ENCODE results near the gene FLYWCH1. TPM values are rescaled to one million over a fixed set of nuclear protein-coding genes. Genes with fewer than 3 reads are reported as not detected.

FLYWCH1 gene
- total and polyA plus RNA-seq, 2 of the 8 experiments (the other 6 are each of a cell fraction or from before 2014, with no cell fraction given): 12.4 to 23.5 TPM

GRCh38 chr16:2898831-2899563, 12.7 kb upstream of the FLYWCH1 start:
- Histone ChIP-seq H3K27me3 (replicated peaks in 1 of 4; ENCODE audit: control insufficient read depth in 3 of 4, extremely low read depth in 1 of 4, insufficient read depth in 3 of 4, low read length in 3 of 4) (no peaks in the 10 kb centered on the region), H2BK15ac (ENCODE audit: low read length) (no peak overlapping the region), H3K9ac (replicated peaks in 1 of 4; ENCODE audit: extremely low read depth in 1 of 4, low read depth in 3 of 4, low read length in 3 of 4) (no peak overlapping the region), H3K4me3 (ENCODE audit: extremely low read depth in 1 of 4, insufficient read depth in 2 of 4, low read depth in 3 of 4, low read length in 4 of 4) (no peak overlapping the region), H3K4me2 (ENCODE audit: insufficient read depth in 1 of 2, low read depth in 2 of 2, low read length in 2 of 2) (no peak overlapping the region), H3K23ac (ENCODE audit: insufficient read length) (no peak overlapping the region), H3K79me1 (ENCODE audit: low read depth, low read length) (no peaks in the 10 kb centered on the region), H2AFZ (ENCODE audit: low read length) (no peak overlapping the region), H4K5ac (ENCODE audit: insufficient read length, low read depth, low read length) (no peak overlapping the region), H4K20me1 (replicated peaks in 1 of 2; ENCODE audit: control insufficient read depth in 1 of 2, insufficient read depth in 2 of 2, low read length in 2 of 2) (peaks cover 0 to 5% of the 10 kb centered on the region in 2 experiments), H2BK5ac (ENCODE audit: low read depth, low read length) (no peak overlapping the region), H4K8ac (ENCODE audit: extremely low read depth, insufficient read depth, low read length) (no peak overlapping the region), H2BK120ac (replicated peaks; ENCODE audit: low read depth, low read length) (no peak overlapping the region), H3K79me2 (ENCODE audit: control insufficient read depth in 1 of 2, insufficient read depth in 2 of 2, low read length in 2 of 2) (no peaks in the 10 kb centered on the region), H3K9me3 (ENCODE audit: insufficient read depth in 2 of 2, low read depth in 1 of 2, low read length in 1 of 2) (no peaks in the 10 kb centered on the region), H3K56ac (replicated peaks; ENCODE audit: insufficient read length, low read depth, low read length) (no peak overlapping the region), H2AK5ac (ENCODE audit: low read depth, low read length) (no peak overlapping the region), H3K27ac (ENCODE audit: low read depth, low read length) (no peak overlapping the region), H3K14ac (ENCODE audit: insufficient read length) (no peak overlapping the region), H2BK12ac (ENCODE audit: low read depth, low read length) (no peak overlapping the region), H3K36me3 (ENCODE audit: control insufficient read depth in 2 of 4, insufficient read depth in 4 of 4, low read length in 3 of 4) (no peaks in the 10 kb centered on the region; a peak in 2 of 8 replicates), H2BK20ac (ENCODE audit: low read length) (no peak overlapping the region), H3K4me1 (replicated peaks in 1 of 4; ENCODE audit: control insufficient read depth in 3 of 4, insufficient read depth in 4 of 4, low read length in 3 of 4) (peaks cover 0 to 1% (median 0%) of the 10 kb centered on the region in 4 experiments; a peak in 2 of 7 replicates), H3K18ac (ENCODE audit: extremely low read depth, low read length) (no peak overlapping the region), H3K23me2 (ENCODE audit: low read depth, low read length) (no peaks in the 10 kb centered on the region), H4K91ac (replicated peaks; ENCODE audit: insufficient read length, low read length) (no peak overlapping the region), H3K4ac (replicated peaks; ENCODE audit: insufficient read length, low read depth, low read length) (no peak overlapping the region)
- no peak for FAIRE-seq
- ChIA-PET CTCF (ENCODE audit: partially characterized antibody) (interaction anchor here (0.8 to 2.0 kb wide), 8 partner anchors 8 to 45 kb away, joined by 3 to 9 read pairs (median 4); partner anchors contain the start of gene FLYWCH2), POLR2A (ENCODE audit: partially characterized antibody) (interaction anchor here (0.8 to 1.5 kb wide), 4 partner anchors 10 to 142 kb away, joined by 3 to 5 read pairs (median 4); partner anchors contain the start of gene FLYWCH2)
- WGBS, 2 experiments (ENCODE audit: extremely low coverage in 1 of 2, insufficient coverage in 1 of 2, insufficient read length in 1 of 2, insufficient replicate concordance in 2 of 2, low coverage in 1 of 2, low lambda C conversion rate in 2 of 2, missing lambda C conversion rate in 1 of 2): 77% methylated on average over 10 of the region's 10 CpGs; no CpG with 5 or more reads in 1 of the 2 experiments
- DNase-seq (ENCODE audit: low read depth in 1 of 2, low spot score in 2 of 2): no peak
- no peak for TF ChIP-seq EZH2 (IDR thresholded peaks at IDR 0.05; ENCODE audit: low read depth, low read length, severe bottlenecking)
- TF ChIP-seq RAD21 (IDR thresholded peaks at IDR 0.05 in 1 of 2, conservative IDR thresholded peaks at IDR 0.05 in 1 of 2; ENCODE audit: low read depth in 2 of 2, low read length in 2 of 2): no peak

All from H1 (cell line).